SH-SY5Y (cell line): ENCODE measurements around the gene CRYL1.

Experiments used
- GATA2 ChIP-seq: IDR thresholded peaks from 2 replicates; pipeline ENCODE4 v1.6.1; 2011; ENCODE audit warnings: mild to moderate bottlenecking, low read depth, low read length
- GATA3 ChIP-seq: IDR thresholded peaks from 2 replicates; pipeline ENCODE4 v1.6.1; 2011; ENCODE audit warnings: low read depth, mild to moderate bottlenecking, low read length, moderate library complexity

DNA sequence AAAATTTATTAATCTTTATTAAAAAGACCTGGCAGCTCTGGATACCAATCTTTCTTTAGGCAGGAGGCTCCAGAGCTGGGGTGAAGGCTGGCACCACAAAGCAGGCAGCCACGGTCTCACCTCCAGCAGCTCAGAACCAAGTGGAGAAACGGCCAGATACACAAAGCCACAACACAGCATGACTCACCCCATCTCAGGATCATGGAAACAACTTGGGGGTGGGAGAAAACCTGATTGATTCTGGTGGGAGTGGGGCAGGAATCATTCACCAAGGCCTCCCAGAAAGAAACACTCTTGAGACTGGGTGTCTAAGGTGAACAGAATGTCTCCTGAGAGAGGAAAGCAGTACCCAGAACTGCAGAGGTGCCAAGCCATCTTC is 64.2 kb downstream of the CRYL1 start:
- TF ChIP-seq GATA2 (no peak), GATA3 (no peak)
